Neural progenitor cell (in vitro differentiated cells): Measurements from ENCODE around the gene MAP1LC3B2. TPM values are rescaled to one million over a fixed set of nuclear protein-coding genes. Genes with fewer than 3 reads are reported as not detected.

Source experiments
- DNase-seq: peaks from one replicate; pipeline ENCODE4 v3.0.0-alpha.2; 2016; ENCODE audit warnings: low spot score
- H2AFZ ChIP-seq: fragments of 200-600 bp; sonication (generic); replicated peaks from 2 replicates; pipeline ENCODE4 v1.6.1; 2016; ENCODE audit warnings: antibody characterized with exemption
- H3F3A ChIP-seq: fragments of 200-600 bp; sonication (generic); 2 replicates; pipeline ENCODE4 v1.6.1; 2016; ENCODE audit warnings: antibody characterized with exemption, low read depth
- H3K27ac ChIP-seq: fragments of 200-600 bp; sonication (generic); 2 replicates; pipeline ENCODE4 v1.5.1; 2016; ENCODE audit warnings: mild to moderate bottlenecking
- H3K27me3 ChIP-seq: fragments of 200-600 bp; sonication (generic); 2 replicates; pipeline ENCODE4 v1.6.1; 2016; ENCODE audit warnings: mild to moderate bottlenecking, moderate library complexity
- H3K36me3 ChIP-seq: fragments of 200-600 bp; sonication (generic); 2 replicates; pipeline ENCODE4 v1.5.1; 2016
- H3K4me1 ChIP-seq: fragments of 200-600 bp; sonication (generic); 2 replicates; pipeline ENCODE4 v1.6.1; 2016; ENCODE audit warnings: mixed run types
- H3K4me2 ChIP-seq: fragments of 200-600 bp; sonication (generic); 2 replicates; pipeline ENCODE4 v1.6.1; 2016
- H3K4me3 ChIP-seq: fragments of 200-600 bp; sonication (generic); 2 replicates; pipeline ENCODE4 v1.5.1; 2016
- H3K79me2 ChIP-seq: fragments of 200-600 bp; sonication (generic); 2 replicates; pipeline ENCODE4 v1.6.1; 2016; ENCODE audit warnings: low read depth
- H3K9ac ChIP-seq: fragments of 200-600 bp; sonication (generic); 2 replicates; pipeline ENCODE4 v1.6.1; 2016
- H3K9me3 ChIP-seq: fragments of 200-600 bp; sonication (generic); 2 replicates; pipeline ENCODE4 v1.5.1; 2016; ENCODE audit warnings: low read depth
- H4K20me1 ChIP-seq: fragments of 200-600 bp; sonication (generic); 2 replicates; pipeline ENCODE4 v1.6.1; 2016; ENCODE audit warnings: low read depth
- H3K27ac Mint-ChIP-seq: 3 replicates; pipeline ENCODE4 v1.8.0; 2021; ENCODE audit warnings: mixed read lengths
- H3K27me3 Mint-ChIP-seq: 2 replicates; pipeline ENCODE4 v1.8.0; 2022; ENCODE audit warnings: low read depth, mild to moderate bottlenecking, inconsistent platforms, moderate library complexity, mixed read lengths; ENCODE audit not compliant: insufficient read depth
- H3K36me3 Mint-ChIP-seq: 3 replicates; pipeline ENCODE4 v1.8.0; 2021; ENCODE audit warnings: mixed read lengths
- H3K4me1 Mint-ChIP-seq: 3 replicates; pipeline ENCODE4 v1.8.0; 2021; ENCODE audit warnings: mixed read lengths
- H3K4me3 Mint-ChIP-seq: 3 replicates; pipeline ENCODE4 v1.8.0; 2021; ENCODE audit warnings: mild to moderate bottlenecking, moderate library complexity, mixed read lengths
- H3K9me3 Mint-ChIP-seq: 3 replicates; pipeline ENCODE4 v1.8.0; 2020; ENCODE audit warnings: mixed read lengths
- CTCF ChIP-seq: fragments of 200-600 bp; sonication (generic); IDR thresholded peaks from 2 replicates; pipeline ENCODE4 v1.5.1; 2017; ENCODE audit warnings: antibody characterized with exemption, mild to moderate bottlenecking
- EZH2 ChIP-seq: fragments of 200-600 bp; sonication (generic); IDR thresholded peaks from 2 replicates; pipeline ENCODE4 v1.6.1; 2017; ENCODE audit warnings: antibody characterized with exemption, mild to moderate bottlenecking, moderate library complexity
- EZH2phosphoT487 ChIP-seq: fragments of 200-600 bp; sonication (generic); IDR thresholded peaks from 2 replicates; pipeline ENCODE4 v1.6.1; 2017; ENCODE audit warnings: antibody characterized with exemption
- total RNA-seq: library from RNA; depleted of rRNA; stranded (reverse); fragments of >200 nt; gene quantifications from 2 replicates; pipeline ENCODE4 v1.2.3, GENCODE V29; 2015; ENCODE audit warnings: low replicate concordance

MAP1LC3B2 gene
- total RNA-seq = 0.39 and 1.5 TPM in 2 replicates

GRCh38 chr12:116559162-116559935 lies at the start of gene MAP1LC3B2:
MAP1LC3B2 (plus strand) TSS chr12:116559381; CDS start chr12:116575943, 16,562 bp downstream.
- no peaks in the 10 kb centered on the region for H3K27me3 ChIP-seq
- Mint-ChIP-seq H3K27ac (peak within 1 kb of the TSS; percentile 96), H3K9me3 (peaks cover 13% of the 10 kb centered on the region), H3K36me3 (peaks cover 2% of the 10 kb centered on the region), H3K4me3 (peak within 1 kb of the TSS; percentile 48), H3K27me3 (peaks cover 2% of the 10 kb centered on the region), H3K4me1 (peaks cover 22% of the 10 kb centered on the region)
- no peaks in the 10 kb centered on the region for H3K79me2 ChIP-seq
- H3K4me2 ChIP-seq = peak within 1 kb of the TSS; percentile 50
- peak; percentile 30 for DNase-seq
- no peak within 1 kb of the TSS for H3K4me3 ChIP-seq
- H3K9me3 ChIP-seq = peaks cover 12% of the 10 kb centered on the region
- H3F3A ChIP-seq = peaks cover 23% of the 10 kb centered on the region
- H2AFZ ChIP-seq = peak within 1 kb of the TSS; percentile 91
- TF ChIP-seq CTCF = no peak
- no peak for TF ChIP-seq EZH2phosphoT487
- no peak for TF ChIP-seq EZH2
- no peak within 1 kb of the TSS for H3K9ac ChIP-seq
- peak within 1 kb of the TSS; percentile 56 for H3K27ac ChIP-seq
- H3K4me1 ChIP-seq = peaks cover 18% of the 10 kb centered on the region
- no peaks in the 10 kb centered on the region for H4K20me1 ChIP-seq
- no peaks in the 10 kb centered on the region for H3K36me3 ChIP-seq

GRCh38 chr12:116513944-116514343 lies 45.2 kb upstream of the MAP1LC3B2 start:
- peaks cover 8% of the 10 kb centered on the region for H3K27me3 ChIP-seq
- TF ChIP-seq CTCF (no peak), EZH2 (no peak), EZH2phosphoT487 (no peak)
- no peaks in the 10 kb centered on the region for H4K20me1 ChIP-seq
- peak overlapping the region; percentile 3 for H3K27ac Mint-ChIP-seq
- no peak overlapping the region for H3K27ac ChIP-seq
- H3K9ac ChIP-seq = no peak overlapping the region
- no peak overlapping the region for H3K4me2 ChIP-seq
- H3K4me3 Mint-ChIP-seq = no peak overlapping the region
- no peaks in the 10 kb centered on the region for H3K9me3 ChIP-seq
- no peaks in the 10 kb centered on the region for H3K79me2 ChIP-seq
- H3K9me3 Mint-ChIP-seq = peaks cover 2% of the 10 kb centered on the region
- peaks cover 15% of the 10 kb centered on the region for H3K4me1 Mint-ChIP-seq
- no peaks in the 10 kb centered on the region for H3K36me3 Mint-ChIP-seq
- H3K4me3 ChIP-seq = no peak overlapping the region
- peaks cover 5% of the 10 kb centered on the region for H3F3A ChIP-seq
- H3K27me3 Mint-ChIP-seq = peaks cover 15% of the 10 kb centered on the region
- no peak for DNase-seq
- no peaks in the 10 kb centered on the region for H3K36me3 ChIP-seq
- no peak overlapping the region for H2AFZ ChIP-seq
- peaks cover 4% of the 10 kb centered on the region for H3K4me1 ChIP-seq

GRCh38 chr12:116515684-116516083 lies 43.5 kb upstream of the MAP1LC3B2 start:
- Histone ChIP-seq H2AFZ (no peak overlapping the region), H3K4me2 (no peak overlapping the region), H3K79me2 (no peaks in the 10 kb centered on the region), H3K36me3 (no peaks in the 10 kb centered on the region), H3K9ac (no peak overlapping the region), H3K27me3 (no peaks in the 10 kb centered on the region), H4K20me1 (no peaks in the 10 kb centered on the region), H3K9me3 (no peaks in the 10 kb centered on the region), H3K4me1 (peaks cover 4% of the 10 kb centered on the region), H3K4me3 (no peak overlapping the region), H3K27ac (no peak overlapping the region), H3F3A (no peaks in the 10 kb centered on the region)
- peaks cover 23% of the 10 kb centered on the region for H3K4me1 Mint-ChIP-seq
- TF ChIP-seq CTCF = no peak
- no peak for TF ChIP-seq EZH2phosphoT487
- TF ChIP-seq EZH2 = no peak
- no peak overlapping the region for H3K27ac Mint-ChIP-seq
- no peak for DNase-seq
- H3K27me3 Mint-ChIP-seq = peaks cover 12% of the 10 kb centered on the region
- H3K4me3 Mint-ChIP-seq = no peak overlapping the region
- H3K9me3 Mint-ChIP-seq = peaks cover 2% of the 10 kb centered on the region
- no peaks in the 10 kb centered on the region for H3K36me3 Mint-ChIP-seq
